GM19372 (cell line): ENCODE results near the gene IGF1.
"Not testable (repeated sequence)": the region's sequence is repeated elsewhere in the genome, so short reads cannot be mapped to it uniquely, and the experiment has no call there.

ENCODE experiments used
- ATAC-seq: cut with Tn5 transposase; IDR thresholded peaks from one replicate; pipeline ENCODE4 v1.9.1; 2021; ENCODE audit warnings: mild to moderate bottlenecking, low read depth, moderate library complexity; ENCODE audit not compliant: unreplicated experiment

Gene IGF1

DNA sequence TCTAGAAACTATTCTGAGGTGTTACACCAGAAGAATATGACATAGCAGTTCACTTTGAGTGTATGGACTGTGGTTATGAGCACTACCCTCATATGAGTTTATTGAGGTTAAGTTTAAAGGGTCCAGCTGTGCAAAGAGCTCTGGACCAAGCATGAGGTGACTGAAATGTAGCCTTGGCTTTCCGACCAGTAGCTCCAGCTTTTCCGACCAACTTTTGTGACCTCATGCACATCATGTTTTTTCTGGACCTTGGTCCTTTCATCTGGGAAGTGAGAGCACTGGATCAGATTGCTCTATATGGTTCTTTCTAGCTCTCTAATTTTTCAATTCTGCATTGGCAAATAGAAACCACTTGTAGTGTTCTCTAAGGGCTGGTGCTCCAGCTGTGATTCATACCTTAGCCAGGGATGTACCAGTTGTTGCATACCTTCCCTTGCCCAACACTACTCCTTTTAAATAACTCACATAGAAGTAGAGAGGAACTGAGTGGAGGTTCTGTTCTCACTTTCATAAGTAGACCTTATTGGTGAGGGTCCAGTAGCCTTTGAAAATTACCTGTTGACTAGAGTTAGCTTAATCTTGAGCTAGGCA lies 16.6 kb downstream of the IGF1 start:
- ATAC-seq: no peak

GRCh38 chr12:102462795-102463465 lies 17.4 kb downstream of the IGF1 start:
- ATAC-seq: no peak

GRCh38 chr12:102462386-102462785 lies 18.0 kb downstream of the IGF1 start:
- ATAC-seq: no peak

- no peak for ATAC-seq
Measured at GRCh38 chr12:102461501-102461900, 18.9 kb downstream of the IGF1 start.

GRCh38 chr12:102459314-102459713 lies 21.0 kb downstream of the IGF1 start:
- ATAC-seq: no peak

- ATAC-seq: no peak
Measured at GRCh38 chr12:102454808-102455760, 25.3 kb downstream of the IGF1 start.

- ATAC-seq: no peak
Measured at GRCh38 chr12:102454330-102454729, 26.0 kb downstream of the IGF1 start.

GRCh38 chr12:102452605-102453004 lies 27.8 kb downstream of the IGF1 start:
- no peak for ATAC-seq

DNA sequence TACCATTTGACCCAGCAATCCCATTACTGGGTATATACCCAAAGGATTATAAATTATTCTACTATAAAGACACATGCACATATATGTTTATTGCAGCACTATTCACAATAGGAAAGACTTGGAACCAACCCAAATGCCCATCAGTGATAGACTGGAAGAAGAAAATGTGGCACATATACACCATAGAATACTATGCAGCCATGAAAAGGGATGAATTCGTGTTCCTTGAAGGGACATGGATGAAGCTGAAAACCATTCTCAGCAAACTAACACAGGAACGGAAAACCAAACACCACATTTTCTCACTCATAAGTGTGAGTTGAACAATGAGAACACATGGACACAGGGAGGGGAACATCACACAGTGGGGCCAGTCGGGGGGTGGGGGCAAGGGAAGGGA lies 31.3 kb downstream of the IGF1 start:
- ATAC-seq: not testable (repeated sequence)

- ATAC-seq: not testable (repeated sequence)
Measured at GRCh38 chr12:102447426-102447825, 32.9 kb downstream of the IGF1 start.

GRCh38 chr12:102444707-102445106 lies 35.7 kb downstream of the IGF1 start:
- no peak for ATAC-seq

DNA sequence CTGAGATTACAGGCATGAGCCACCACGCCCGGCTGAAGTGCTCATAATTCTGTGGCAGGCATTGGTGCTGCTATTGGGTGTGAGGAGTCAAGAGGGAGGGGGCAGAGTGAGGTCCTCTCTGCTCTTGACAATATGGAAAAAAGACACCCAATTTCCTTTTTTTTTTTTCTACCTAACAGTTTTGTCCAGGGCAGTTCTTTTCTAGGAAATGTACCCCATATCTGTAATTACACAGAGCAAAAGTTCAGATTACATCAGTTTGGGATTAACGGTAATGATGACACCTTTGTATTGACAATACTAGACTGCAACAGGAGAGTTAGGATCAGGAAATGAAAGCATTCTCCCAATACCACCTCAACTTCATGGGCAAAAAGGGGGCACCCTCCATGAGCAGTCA lies 36.3 kb downstream of the IGF1 start:
- ATAC-seq: no peak

GRCh38 chr12:102441077-102441596 lies 39.2 kb downstream of the IGF1 start:
- ATAC-seq: no peak

DNA sequence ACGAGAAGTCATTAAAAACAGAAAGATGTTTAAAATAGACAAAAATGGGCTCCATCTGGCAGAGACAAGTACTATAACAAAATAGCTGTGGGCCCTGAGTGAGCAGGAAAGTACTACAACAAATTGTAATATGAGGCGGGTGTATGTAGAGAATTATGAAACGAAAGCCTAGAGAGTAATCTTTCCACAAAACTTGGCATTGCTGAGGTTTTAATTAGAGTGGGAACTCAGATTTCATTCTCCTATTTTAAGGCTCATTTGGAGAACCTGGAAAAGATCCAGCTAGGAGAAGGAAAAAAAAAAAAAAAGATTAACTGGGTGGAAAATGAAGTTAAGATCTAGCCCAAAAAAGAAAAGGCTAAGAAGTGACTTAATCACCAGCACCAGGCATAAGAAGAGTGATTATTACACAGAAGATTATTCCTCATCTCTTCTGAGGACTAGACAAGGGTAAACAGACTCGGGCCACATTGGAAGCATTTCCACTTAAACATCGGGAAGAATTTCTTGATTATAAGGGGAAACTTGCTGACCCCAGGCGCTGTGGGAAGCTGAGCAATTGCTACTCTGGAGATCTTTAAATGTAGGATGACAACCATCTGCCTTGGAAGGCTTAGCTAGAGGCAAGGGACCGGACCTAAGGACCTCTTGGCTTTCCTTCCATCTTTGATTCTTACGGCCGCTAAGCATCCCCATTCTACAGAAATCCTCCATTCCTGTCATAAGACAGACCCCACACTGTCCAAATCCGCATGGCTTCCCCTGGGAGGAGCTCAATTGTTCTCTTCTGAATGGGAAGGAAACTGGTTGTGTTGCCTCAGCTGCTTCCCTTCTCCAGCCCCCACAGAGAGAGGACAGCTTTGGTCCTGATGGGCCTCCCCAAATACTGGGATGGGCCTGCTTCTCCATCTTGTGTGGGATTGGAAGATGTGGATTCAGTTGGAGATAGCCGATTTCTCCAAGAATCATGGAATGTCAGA lies 40.6 kb downstream of the IGF1 start:
- no peak for ATAC-seq

DNA sequence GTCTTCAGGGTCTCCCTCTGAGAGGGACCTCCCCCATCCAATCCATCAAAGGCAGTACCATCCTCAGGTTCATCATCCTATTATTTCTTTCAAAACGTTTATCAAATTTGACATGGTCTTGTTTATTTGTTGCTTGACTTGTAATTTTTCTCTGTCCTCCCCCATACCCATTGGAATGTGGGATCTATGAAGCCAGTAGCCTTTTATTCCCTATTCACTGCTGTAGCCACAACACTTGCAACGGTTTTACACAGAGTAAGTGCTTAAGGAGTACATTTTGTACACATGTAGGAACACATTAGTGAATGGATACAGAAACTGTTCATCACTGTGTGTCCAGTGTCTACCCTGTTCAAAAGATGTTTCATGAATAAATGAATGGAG lies 41.5 kb downstream of the IGF1 start:
- ATAC-seq: no peak

DNA sequence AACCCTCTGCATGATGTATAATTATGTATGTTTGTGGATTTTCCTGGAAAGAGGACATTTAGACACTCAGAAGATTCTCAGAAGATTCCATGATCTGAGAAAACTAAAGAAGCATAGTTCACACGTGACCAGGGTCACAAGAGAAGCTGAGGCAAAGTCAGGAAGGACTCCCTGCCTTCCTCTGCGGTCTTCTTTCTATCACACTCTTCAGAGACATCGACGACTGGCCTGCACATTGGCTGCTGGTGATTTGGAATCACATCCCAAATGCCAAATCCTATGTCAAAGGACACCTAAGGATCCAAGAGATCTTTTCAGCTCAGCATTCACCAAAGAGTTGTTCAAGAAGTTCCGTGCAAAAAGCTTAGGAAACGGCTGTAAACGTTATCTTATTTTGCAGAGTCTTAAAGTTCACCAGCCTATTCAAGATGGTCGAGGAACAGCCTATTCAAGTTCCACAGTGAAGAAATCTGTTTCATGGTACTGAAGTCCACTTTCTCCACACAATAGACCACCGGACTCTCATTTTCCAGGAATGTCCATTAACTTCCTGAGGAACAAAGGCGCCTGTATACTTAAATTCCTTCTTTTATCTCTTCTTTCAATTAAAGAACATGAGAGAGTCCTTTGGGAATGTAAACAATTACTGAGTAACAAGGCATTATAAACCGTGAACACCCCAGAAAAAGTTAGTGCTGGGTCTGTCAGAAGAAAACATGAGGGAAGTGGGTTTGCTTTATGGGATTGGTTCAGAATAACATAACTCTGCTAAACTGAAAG lies 42.1 kb downstream of the IGF1 start:
- no peak for ATAC-seq

DNA sequence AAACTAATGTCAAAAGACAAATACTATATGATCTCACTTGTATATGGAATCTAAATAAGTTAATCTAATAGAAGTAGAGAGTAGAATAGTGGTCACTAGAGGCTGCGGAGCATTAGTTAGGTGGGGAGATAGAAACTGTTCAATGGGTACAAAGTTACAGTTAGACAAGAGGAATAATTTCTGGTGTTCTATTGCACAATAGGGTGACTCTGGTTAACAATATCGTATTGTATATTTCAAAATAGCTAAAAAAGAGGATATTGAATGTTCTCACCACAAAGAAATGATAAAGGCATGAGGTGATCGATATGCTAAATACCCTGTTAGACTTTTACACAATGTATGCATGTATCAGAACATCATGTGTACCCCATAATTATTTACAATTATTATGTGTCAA lies 42.9 kb downstream of the IGF1 start:
- ATAC-seq: no peak

DNA sequence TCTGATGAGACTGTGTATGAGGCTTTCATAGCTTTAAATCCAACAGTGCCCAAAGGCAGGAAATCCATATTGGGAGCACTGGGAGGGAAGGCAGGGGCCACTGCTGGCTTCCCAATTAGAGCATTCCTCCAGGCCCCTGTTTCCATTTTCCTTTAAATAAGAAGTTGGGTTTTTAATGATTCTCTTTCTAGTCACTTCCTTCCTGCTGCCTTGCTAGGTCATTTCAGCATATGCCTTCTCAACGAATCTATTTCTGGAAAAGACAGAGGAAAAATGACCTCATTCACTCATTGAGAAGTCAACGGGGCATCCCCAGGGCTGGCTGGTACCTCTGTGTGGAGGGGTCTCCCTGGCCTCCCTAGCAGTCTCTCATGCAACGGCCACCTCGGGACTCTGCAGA lies 43.5 kb downstream of the IGF1 start:
- no peak for ATAC-seq

DNA sequence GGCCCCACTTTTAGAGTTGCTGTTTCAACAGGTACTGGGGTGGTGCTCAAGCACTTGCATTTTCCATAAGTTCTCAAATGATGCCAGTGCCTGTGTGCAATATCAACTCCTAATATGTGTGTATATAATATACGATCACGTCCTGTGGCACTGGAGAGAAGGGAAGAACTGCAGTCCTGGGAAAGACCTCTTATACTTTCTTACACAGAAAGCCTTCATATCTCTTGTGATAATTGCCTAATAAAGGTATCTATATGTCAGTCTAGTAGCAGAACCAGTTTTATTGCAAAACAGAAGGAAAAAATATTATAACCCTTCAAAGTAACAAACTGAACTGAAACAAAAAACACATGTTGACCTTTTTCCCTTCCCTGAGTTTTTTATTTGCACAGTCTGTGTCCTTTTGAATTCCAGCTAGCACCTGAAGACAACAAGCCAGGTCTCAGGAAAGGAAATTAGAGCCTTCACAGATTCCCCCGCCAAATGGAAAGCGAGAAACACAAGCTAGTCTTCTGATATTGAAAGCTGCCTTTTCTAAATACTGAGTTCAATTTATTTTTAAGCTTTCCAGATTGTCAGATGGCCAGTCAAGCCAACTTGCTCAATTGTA lies 44.4 kb downstream of the IGF1 start:
- no peak for ATAC-seq
